ENCODE data around the gene HAAO. TPM values are rescaled to one million over a fixed set of nuclear protein-coding genes. Genes with fewer than 3 reads are reported as not detected.

Gene HAAO
- total and polyA plus RNA-seq, 2 of the 13 experiments (the other 11 are each of a cell fraction or from before 2014, with no cell fraction given): 36.1 to 42.7 TPM

DNA sequence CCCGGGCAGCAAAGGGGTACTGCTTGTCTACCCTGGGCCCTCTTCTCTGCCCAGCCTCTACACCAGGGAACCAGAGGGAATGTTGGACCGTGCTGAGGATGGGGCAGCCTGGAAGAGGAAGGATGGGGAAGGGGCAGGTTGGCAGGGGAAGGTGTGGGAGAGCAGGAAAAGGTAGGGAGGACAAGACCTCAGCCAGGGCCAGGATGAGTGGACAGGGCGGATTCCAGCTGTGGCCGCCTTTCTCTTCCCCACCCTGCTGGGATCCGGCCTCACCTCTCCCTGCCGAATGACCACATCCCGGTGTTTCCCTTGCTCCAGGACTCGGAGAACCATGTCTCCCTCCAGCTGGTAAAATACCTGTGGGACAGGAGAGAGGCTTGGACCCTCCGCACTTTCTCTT is 8.9 kb downstream of the HAAO start:
- intact Hi-C loops (cut with micrococcal nuclease; ENCODE audit: unreplicated experiment) (no loop called here), in situ Hi-C loops (cut with HindIII; ENCODE audit: extremely low pct_ligation_motif_present, low pct_unique_long_range_greater_than_20kb) (no loop called here)
- no peaks in the 10 kb centered on the region for H3K79me2 ChIP-seq (ENCODE audit: insufficient read depth, low read length)
- no peak overlapping the region for H3K4me3 ChIP-seq (replicated peaks in 1 of 3; ENCODE audit: insufficient read depth in 1 of 3, low read depth in 2 of 3, low read length in 3 of 3)
- WGBS (ENCODE audit: low lambda C conversion rate): 95% methylated on average over 9 of the region's 9 CpGs
- ChIA-PET CTCF (ENCODE audit: low intra/inter-chr PET ratio, low total read pairs) (no interaction called here), POLR2A (interaction anchor here (1.5 kb wide), 1 partner anchor 10 kb away, joined by 18 read pairs; the partner anchor contains the start of gene HAAO)
- H3K9me3 ChIP-seq (ENCODE audit: low read length): peaks cover 9% of the 10 kb centered on the region
- no peak for ATAC-seq
- TF ChIP-seq AKAP8 (CRISPR knock-in tag; IDR thresholded peaks at IDR 0.05) (no peak), AGO2 (optimal IDR thresholded peaks at IDR 0.05; ENCODE audit: low read depth, low read length) (peak; percentile 15)
- no peak overlapping the region for H3K9ac ChIP-seq (ENCODE audit: insufficient read depth, low read depth, low read length)
- no peaks in the 10 kb centered on the region for H4K20me1 ChIP-seq (ENCODE audit: insufficient read depth, low read length)
- BruUV-seq (replicated peaks): no TSS peak
- no peak overlapping the region for H3K27ac ChIP-seq (ENCODE audit: extremely low read length, insufficient read depth, low read length)
- H3K4me2 ChIP-seq (ENCODE audit: low read depth, low read length): no peak overlapping the region
- H3K4me1 ChIP-seq (ENCODE audit: insufficient read depth, low read length): peaks cover 49% of the 10 kb centered on the region
- peaks cover 3 to 18% of the 10 kb centered on the region in 2 experiments for H3K36me3 ChIP-seq (replicated peaks in 1 of 2; ENCODE audit: control insufficient read depth in 1 of 2, insufficient read depth in 2 of 2, low read length in 2 of 2)
- no peak overlapping the region for H2AFZ ChIP-seq (ENCODE audit: low read length)
- no peaks in the 10 kb centered on the region for H3K27me3 ChIP-seq (ENCODE audit: control insufficient read depth in 1 of 2, insufficient read depth in 2 of 2, low read length in 2 of 2)
- no peak for DNase-seq (ENCODE audit: low spot score)
- FAIRE-seq: no peak

GRCh38 chr2:42781181-42781580 is 11.2 kb downstream of the HAAO start:
- no peak for DNase-seq (ENCODE audit: low spot score)
- peaks cover 3 to 23% of the 10 kb centered on the region in 2 experiments for H3K36me3 ChIP-seq (replicated peaks in 1 of 2; ENCODE audit: control insufficient read depth in 1 of 2, insufficient read depth in 2 of 2, low read length in 2 of 2)
- peaks cover 18% of the 10 kb centered on the region for H3K9me3 ChIP-seq (ENCODE audit: low read length)
- BruUV-seq (replicated peaks): no TSS peak
- H3K4me3 ChIP-seq (replicated peaks in 1 of 3; ENCODE audit: insufficient read depth in 1 of 3, low read depth in 2 of 3, low read length in 3 of 3): no peak overlapping the region
- H3K79me2 ChIP-seq (ENCODE audit: insufficient read depth, low read length): no peaks in the 10 kb centered on the region
- no peak overlapping the region for H3K4me2 ChIP-seq (ENCODE audit: low read depth, low read length)
- no peak for ATAC-seq
- H4K20me1 ChIP-seq (ENCODE audit: insufficient read depth, low read length): no peaks in the 10 kb centered on the region
- intact Hi-C loops (cut with micrococcal nuclease; ENCODE audit: unreplicated experiment) (no loop called here), in situ Hi-C loops (cut with HindIII; ENCODE audit: extremely low pct_ligation_motif_present, low pct_unique_long_range_greater_than_20kb) (no loop called here)
- H3K27ac ChIP-seq (ENCODE audit: extremely low read length, insufficient read depth, low read length): no peak overlapping the region
- peaks cover 28% of the 10 kb centered on the region for H3K4me1 ChIP-seq (ENCODE audit: insufficient read depth, low read length)
- H3K9ac ChIP-seq (ENCODE audit: insufficient read depth, low read depth, low read length): no peak overlapping the region
- ChIA-PET POLR2A (no interaction called here), CTCF (ENCODE audit: low intra/inter-chr PET ratio, low total read pairs) (no interaction called here)
- TF ChIP-seq HOXA9 (CRISPR knock-in tag; IDR thresholded peaks at IDR 0.05; ENCODE audit: borderline replicate concordance): no peak
- no peak for TF ChIP-seq ZNF496 (CRISPR knock-in tag; IDR thresholded peaks at IDR 0.05; ENCODE audit: insufficient replicate concordance)
- no peak for TF ChIP-seq ZIK1 (CRISPR knock-in tag; IDR thresholded peaks at IDR 0.05; ENCODE audit: borderline replicate concordance, low read depth)
- TF ChIP-seq SP4 (CRISPR knock-in tag; IDR thresholded peaks at IDR 0.05): no peak
- TF ChIP-seq KMT2A (CRISPR knock-in tag; IDR thresholded peaks at IDR 0.05): no peak
- no peak for TF ChIP-seq KLF12 (CRISPR knock-in tag; IDR thresholded peaks at IDR 0.05; ENCODE audit: borderline replicate concordance)
- no peak for TF ChIP-seq ATRX (CRISPR knock-in tag; IDR thresholded peaks at IDR 0.05; ENCODE audit: borderline replicate concordance)
- TF ChIP-seq, protein P1, sequence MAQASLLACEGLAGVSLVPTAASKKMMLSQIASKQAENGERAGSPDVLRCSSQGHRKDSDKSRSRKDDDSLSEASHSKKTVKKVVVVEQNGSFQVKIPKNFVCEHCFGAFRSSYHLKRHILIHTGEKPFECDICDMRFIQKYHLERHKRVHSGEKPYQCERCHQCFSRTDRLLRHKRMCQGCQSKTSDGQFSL (CRISPR knock-in tag; IDR thresholded peaks at IDR 0.05): no peak
- TF ChIP-seq ZNF816 (CRISPR knock-in tag; IDR thresholded peaks at IDR 0.05; ENCODE audit: borderline replicate concordance): no peak
- TF ChIP-seq ZFP90 (CRISPR knock-in tag; IDR thresholded peaks at IDR 0.05; ENCODE audit: borderline replicate concordance): no peak
- TF ChIP-seq CENPT (CRISPR knock-in tag; IDR thresholded peaks at IDR 0.05; ENCODE audit: low read depth): no peak
- TF ChIP-seq GATAD2A (CRISPR knock-in tag; IDR thresholded peaks at IDR 0.05): no peak
- no peak for TF ChIP-seq RBM39 (IDR thresholded peaks at IDR 0.05; ENCODE audit: low read depth, low read length, poor library complexity, severe bottlenecking)
- TF ChIP-seq FOXJ3 (CRISPR knock-in tag; IDR thresholded peaks at IDR 0.05; ENCODE audit: borderline replicate concordance): no peak
- no peak for TF ChIP-seq NFRKB (IDR thresholded peaks at IDR 0.05)
- no peak for FAIRE-seq
- no peak overlapping the region for H2AFZ ChIP-seq (ENCODE audit: low read length)
- no peaks in the 10 kb centered on the region for H3K27me3 ChIP-seq (ENCODE audit: control insufficient read depth in 1 of 2, insufficient read depth in 2 of 2, low read length in 2 of 2)
- 91% methylated on average over 1 of the region's 1 CpG for WGBS (ENCODE audit: low lambda C conversion rate)
